H9 (cell line): ENCODE measurements around the gene VAV2. TPM values are rescaled to one million over a fixed set of nuclear protein-coding genes. Genes with fewer than 3 reads are reported as not detected.

ENCODE experiments used
- DNase-seq: peaks from one replicate; pipeline ENCODE4 v3.0.0-alpha.2; 2017
- H2AFZ ChIP-seq: one replicate; pipeline ENCODE4 v1.6.1; 2013; ENCODE audit warnings: mild to moderate bottlenecking, low read length, control low read depth, moderate library complexity
- H2AK5ac ChIP-seq: 2 replicates; pipeline ENCODE4 v1.6.1; 2013; ENCODE audit warnings: low read length, control low read depth, mixed read lengths; ENCODE audit not compliant: insufficient read length
- H2BK120ac ChIP-seq: one replicate; pipeline ENCODE4 v1.6.1; 2013; ENCODE audit warnings: low read depth, mild to moderate bottlenecking, low read length, control low read depth, inconsistent platforms; ENCODE audit not compliant: poor library complexity, severe bottlenecking
- H2BK12ac ChIP-seq: 2 replicates; pipeline ENCODE4 v1.6.1; 2013; ENCODE audit warnings: low read length, control low read depth, mixed read lengths, low read depth; ENCODE audit not compliant: insufficient read length
- H2BK15ac ChIP-seq: 2 replicates; pipeline ENCODE4 v1.6.1; 2013; ENCODE audit warnings: low read depth, low read length, control low read depth
- H2BK20ac ChIP-seq: one replicate; pipeline ENCODE4 v1.6.1; 2013; ENCODE audit warnings: low read depth, mild to moderate bottlenecking, low read length, control low read depth, inconsistent platforms; ENCODE audit not compliant: poor library complexity, severe bottlenecking
- H2BK5ac ChIP-seq: 2 replicates; pipeline ENCODE4 v1.6.1; 2013; ENCODE audit warnings: low read length, control low read depth, mixed read lengths; ENCODE audit not compliant: insufficient read length
- H3K14ac ChIP-seq: 2 replicates; pipeline ENCODE4 v1.6.1; 2013; ENCODE audit warnings: low read length, control low read depth; ENCODE audit not compliant: insufficient read depth
- H3K18ac ChIP-seq: 2 replicates; pipeline ENCODE4 v1.6.1; 2013; ENCODE audit warnings: low read depth, mild to moderate bottlenecking, mixed read lengths, low read length, control low read depth; ENCODE audit not compliant: insufficient read length
- H3K23ac ChIP-seq: 2 replicates; pipeline ENCODE4 v1.6.1; 2013; ENCODE audit warnings: low read length, control low read depth, mixed read lengths, low read depth; ENCODE audit not compliant: insufficient read length
- H3K23me2 ChIP-seq: 2 replicates; pipeline ENCODE4 v1.6.1; 2013; ENCODE audit warnings: low read depth, mild to moderate bottlenecking, mixed read lengths, low read length, control low read depth; ENCODE audit not compliant: insufficient read length, poor library complexity, severe bottlenecking
- H3K27ac ChIP-seq: 2 replicates; pipeline ENCODE4 v1.5.1; 2013; ENCODE audit warnings: low read length, control low read depth, mixed read lengths, low read depth; ENCODE audit not compliant: insufficient read length
- H3K27me3 ChIP-seq: 2 replicates; pipeline ENCODE4 v1.6.1; 2013; ENCODE audit warnings: low read length, control low read depth, inconsistent platforms; ENCODE audit not compliant: insufficient read depth
- H3K4ac ChIP-seq: 2 replicates; pipeline ENCODE4 v1.6.1; 2013; ENCODE audit warnings: low read depth, mild to moderate bottlenecking, control low read depth, inconsistent platforms, low read length, moderate library complexity
- H3K4me1 ChIP-seq: 2 replicates; pipeline ENCODE4 v1.6.1; 2013; ENCODE audit warnings: low read length, control low read depth, inconsistent platforms; ENCODE audit not compliant: insufficient read depth
- H3K4me2 ChIP-seq: 2 replicates; pipeline ENCODE4 v1.6.1; 2013; ENCODE audit warnings: low read length, control low read depth, mixed read lengths; ENCODE audit not compliant: insufficient read length, insufficient read depth
- H3K56ac ChIP-seq: 2 replicates; pipeline ENCODE4 v1.6.1; 2013; ENCODE audit warnings: low read depth, mild to moderate bottlenecking, mixed read lengths, low read length, control low read depth; ENCODE audit not compliant: insufficient read length
- H3K79me1 ChIP-seq: 2 replicates; pipeline ENCODE4 v1.6.1; 2013; ENCODE audit warnings: low read depth, mild to moderate bottlenecking, moderate library complexity, low read length, control low read depth, inconsistent platforms; ENCODE audit not compliant: insufficient read depth, poor library complexity, severe bottlenecking
- H3K79me2 ChIP-seq: 2 replicates; pipeline ENCODE4 v1.6.1; 2013; ENCODE audit warnings: low read length, control low read depth, inconsistent platforms; ENCODE audit not compliant: insufficient read depth
- H3K9ac ChIP-seq: 2 replicates; pipeline ENCODE4 v1.6.1; 2013; ENCODE audit warnings: low read length, control low read depth, mixed read lengths; ENCODE audit not compliant: insufficient read length; ENCODE audit errors: extremely low read depth
- H3K9me3 ChIP-seq: one replicate; pipeline ENCODE4 v1.6.1; 2013; ENCODE audit warnings: low read depth, low read length, inconsistent platforms; ENCODE audit not compliant: control insufficient read depth
- H3T11ph ChIP-seq: one replicate; pipeline ENCODE4 v1.6.1; 2013; ENCODE audit warnings: mild to moderate bottlenecking, low read length, control low read depth, inconsistent platforms
- H4K20me1 ChIP-seq: one replicate; pipeline ENCODE4 v1.6.1; 2013; ENCODE audit not compliant: control insufficient read depth, insufficient read length, insufficient read depth
- H4K5ac ChIP-seq: 2 replicates; pipeline ENCODE4 v1.6.1; 2013; ENCODE audit warnings: low read depth, mild to moderate bottlenecking, mixed read lengths, low read length, control low read depth; ENCODE audit not compliant: insufficient read length
- H4K8ac ChIP-seq: replicated peaks from 2 replicates; pipeline ENCODE4 v1.6.1; 2013; ENCODE audit warnings: low read length, control low read depth, mixed read lengths, low read depth; ENCODE audit not compliant: insufficient read length
- H4K91ac ChIP-seq: 2 replicates; pipeline ENCODE4 v1.6.1; 2013; ENCODE audit warnings: low read depth, mild to moderate bottlenecking, moderate library complexity, mixed read lengths, low read length, control low read depth; ENCODE audit not compliant: insufficient read length
- H3K27ac Mint-ChIP-seq, 3 experiments: 2 replicates in 2 of 3; 3 replicates in 1 of 3; pipeline ENCODE4 v1.8.0; 2020 to 2021; ENCODE audit warnings: mixed read lengths in 3 of 3, mild to moderate bottlenecking in 1 of 3, moderate library complexity in 1 of 3
- H3K27me3 Mint-ChIP-seq: 2 replicates; pipeline ENCODE4 v1.8.0; 2021; ENCODE audit warnings: low read depth, mild to moderate bottlenecking, moderate library complexity, mixed read lengths
- H3K36me3 Mint-ChIP-seq, 3 experiments: 2 replicates in 2 of 3; 3 replicates in 1 of 3; pipeline ENCODE4 v1.8.0; 2020 to 2021; ENCODE audit warnings: low read depth in 3 of 3, mixed read lengths in 3 of 3; ENCODE audit not compliant: insufficient read depth in 1 of 3
- H3K4me1 Mint-ChIP-seq, 2 experiments: 2 replicates each; pipeline ENCODE4 v1.8.0; 2020; ENCODE audit warnings: mixed read lengths in 2 of 2
- H3K4me3 Mint-ChIP-seq, 2 experiments: 2 replicates in 1 of 2; 3 replicates in 1 of 2; pipeline ENCODE4 v1.8.0; 2020 to 2021; ENCODE audit warnings: mild to moderate bottlenecking in 2 of 2, mixed read lengths in 2 of 2, moderate library complexity in 1 of 2
- H3K9me3 Mint-ChIP-seq, 2 experiments: 2 replicates in 1 of 2; 3 replicates in 1 of 2; pipeline ENCODE4 v1.8.0; 2020; ENCODE audit warnings: mild to moderate bottlenecking in 2 of 2, mixed read lengths in 2 of 2, moderate library complexity in 1 of 2
- CTCF ChIP-seq: fragments of 200-600 bp; sonication (generic); conservative IDR thresholded peaks from 3 replicates; pipeline ENCODE4 v1.8.0; 2021; ENCODE audit warnings: antibody characterized with exemption, mild to moderate bottlenecking
- WGBS: extraction: QIAGEN DNeasy Blood & Tissue Kit; methylation state at CpG from one replicate; pipeline ENCODE4 v1.1.7; 2013; ENCODE audit warnings: missing lambda C conversion rate, low lambda C conversion rate, mixed read lengths; ENCODE audit not compliant: insufficient read length; ENCODE audit errors: extremely low coverage; 5-methylcytosine and 5-hydroxymethylcytosine counted together
- total RNA-seq: library from RNA; stranded (reverse); gene quantifications from 2 replicates; pipeline ENCODE4 v1.2.1, GENCODE V29; 2021

Gene VAV2
- total RNA-seq, 1 experiment from 2014 or later, result 58.7 TPM

DNA sequence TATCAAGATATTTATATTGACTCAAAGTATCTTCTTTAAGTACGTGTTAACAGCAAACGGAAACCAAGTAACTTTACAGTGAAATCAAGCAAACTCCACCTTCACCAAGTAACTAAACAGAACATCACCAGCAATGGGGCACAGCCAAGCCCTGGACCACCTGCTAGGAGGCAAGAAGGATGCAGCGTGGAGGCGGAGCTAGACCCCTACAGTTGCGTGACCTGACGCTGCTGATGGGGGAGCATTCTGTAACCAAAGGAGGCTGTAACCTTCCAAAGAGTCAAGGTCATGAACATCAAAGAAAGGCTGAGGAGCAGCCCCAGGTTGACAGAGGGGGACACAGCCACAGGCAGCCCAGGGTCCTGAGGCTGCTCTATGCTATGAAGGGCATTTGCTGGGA lies 6.1 kb downstream of the VAV2 start:
- WGBS, result no CpG with 5 or more reads among the region's 6 CpGs
- peaks cover 37 to 47% of the 10 kb centered on the region in 2 experiments for H3K4me1 Mint-ChIP-seq
- Histone ChIP-seq H3K4me1 (no peaks in the 10 kb centered on the region; the same call in 1 of the 2 replicates), H2BK12ac (no peak overlapping the region), H4K20me1 (no peaks in the 10 kb centered on the region), H3K9ac (no peak overlapping the region), H3K4ac (no peak overlapping the region), H3T11ph (no peak overlapping the region), H2AK5ac (no peak overlapping the region), H4K8ac (no peak overlapping the region), H3K79me2 (peaks cover 40% of the 10 kb centered on the region; the same call in 1 of the 2 replicates), H3K18ac (no peak overlapping the region), H4K5ac (no peak overlapping the region), H2BK20ac (no peak overlapping the region), H4K91ac (no peak overlapping the region), H2BK15ac (no peak overlapping the region), H3K27me3 (no peaks in the 10 kb centered on the region), H2BK120ac (no peak overlapping the region), H2BK5ac (no peak overlapping the region), H3K9me3 (no peaks in the 10 kb centered on the region), H3K23me2 (peaks cover 4% of the 10 kb centered on the region), H3K79me1 (peaks cover 8% of the 10 kb centered on the region), H2AFZ (no peak overlapping the region), H3K4me2 (no peak overlapping the region), H3K27ac (no peak overlapping the region), H3K23ac (no peak overlapping the region), H3K56ac (no peak overlapping the region), H3K14ac (no peak overlapping the region)
- no peaks in the 10 kb centered on the region for H3K27me3 Mint-ChIP-seq
- H3K27ac Mint-ChIP-seq, result peak overlapping the region; percentile 1 to 93 (median 49); a peak in 4 of 7 replicates
- DNase-seq, result no peak
- no peak for TF ChIP-seq CTCF
- H3K4me3 Mint-ChIP-seq, result no peak overlapping the region
- peaks cover 0 to 5% (median 5%) of the 10 kb centered on the region in 3 experiments; a peak in 3 of 7 replicates for H3K36me3 Mint-ChIP-seq
- no peaks in the 10 kb centered on the region; a peak in 2 of 5 replicates for H3K9me3 Mint-ChIP-seq
